ENCODE results near the gene LRFN5.
"Not testable (repeated sequence)": the region's sequence is repeated elsewhere in the genome, so short reads cannot be mapped to it uniquely, and the experiment has no call there.

Gene LRFN5

DNA sequence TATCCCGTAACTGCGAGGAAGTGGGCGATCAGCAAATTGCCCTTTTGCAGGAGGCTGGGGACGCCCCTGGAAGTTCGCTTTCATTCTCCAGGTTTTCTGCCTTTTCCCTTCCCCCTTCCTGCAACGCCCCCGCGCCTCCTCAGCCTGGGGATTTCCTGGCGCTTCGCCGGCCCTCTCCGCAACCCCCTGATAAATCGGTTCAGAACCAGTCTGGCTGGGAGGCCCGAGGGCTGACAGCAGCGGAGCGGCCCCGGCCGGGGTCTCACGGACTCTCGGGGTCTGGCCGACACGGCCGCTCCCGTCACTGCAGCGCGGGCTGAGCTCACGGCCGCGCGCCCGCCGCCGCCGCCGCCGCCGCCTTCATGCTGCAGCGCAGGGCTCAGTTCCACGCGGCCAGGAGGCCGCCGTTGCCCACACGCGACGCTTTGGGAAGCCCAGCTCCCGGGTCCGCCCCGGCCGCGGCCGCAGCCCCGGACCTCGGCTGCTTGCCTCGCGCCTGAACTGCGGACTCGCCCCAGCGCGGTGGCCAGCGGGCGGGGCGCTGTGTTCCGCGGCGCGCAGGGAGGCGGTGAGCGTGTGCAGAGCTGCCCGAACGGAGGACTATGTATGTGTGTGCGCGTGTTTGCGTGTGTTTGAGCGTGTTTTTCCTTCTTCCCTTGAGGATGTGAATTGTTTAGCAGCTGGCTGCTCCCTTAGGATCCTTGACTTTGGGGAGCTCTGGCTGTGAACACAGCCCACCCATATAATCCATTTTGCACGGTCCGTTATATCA lies at the start of gene LRFN5:
Gene LRFN5 (plus strand): TSS at position 345 of the 772 bp plus-strand sequence.
- no peak for FAIRE-seq

DNA sequence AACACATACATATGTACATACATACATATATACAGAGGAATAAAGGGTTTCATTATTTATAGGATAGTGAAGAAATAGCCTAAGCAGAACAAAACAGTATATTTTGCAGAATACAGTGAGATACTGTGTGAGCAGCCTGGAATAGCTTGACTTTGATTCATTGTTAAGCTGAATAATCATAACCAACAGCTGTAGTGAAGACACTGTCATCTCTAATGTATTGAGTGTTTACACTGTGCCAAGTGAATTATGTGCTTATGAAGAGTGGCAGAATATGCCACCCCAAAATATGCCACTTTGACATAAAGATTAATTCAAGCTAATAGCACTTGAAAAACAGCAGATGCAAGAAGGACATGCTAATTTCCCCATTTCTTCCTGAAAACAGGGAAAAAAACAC lies 48.2 kb upstream of the LRFN5 start:
- FAIRE-seq = no peak

DNA sequence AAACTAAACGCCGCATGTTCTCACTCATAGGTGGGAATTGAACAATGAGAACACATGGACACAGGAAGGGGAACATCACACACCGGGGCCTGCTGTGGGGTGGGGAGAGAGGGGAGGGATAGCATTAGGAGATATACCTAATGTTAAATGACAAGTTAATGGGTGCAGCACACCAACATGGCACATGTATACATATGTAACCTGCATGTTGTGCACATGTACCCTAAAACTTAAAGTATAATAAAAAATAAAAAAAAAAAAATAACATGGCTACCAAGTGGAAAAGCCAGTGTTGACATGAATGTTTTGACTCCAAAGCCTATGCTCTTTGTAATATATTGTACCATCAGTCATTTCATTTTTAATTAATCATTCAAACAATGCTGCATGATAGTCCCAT lies 39.8 kb upstream of the LRFN5 start:
- not testable (repeated sequence) for FAIRE-seq

DNA sequence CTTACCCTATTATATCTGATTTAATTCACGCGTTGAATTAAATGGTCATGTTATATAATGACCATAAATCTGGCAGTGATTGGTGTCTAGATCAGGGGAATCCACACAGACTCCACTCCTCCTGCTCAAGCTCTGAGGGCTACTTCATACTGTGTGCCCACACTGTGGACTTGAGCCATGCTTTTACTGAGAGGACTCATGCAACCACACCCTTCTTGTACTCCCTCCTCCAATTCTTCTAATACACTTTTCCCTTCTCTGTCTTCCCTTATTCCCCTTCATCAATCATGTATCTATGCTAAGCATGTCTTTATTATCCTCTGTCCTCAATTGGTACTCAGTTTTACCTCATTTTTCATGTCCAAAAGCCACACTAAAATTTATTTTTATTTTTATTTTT lies 37.7 kb upstream of the LRFN5 start:
- FAIRE-seq = no peak

DNA sequence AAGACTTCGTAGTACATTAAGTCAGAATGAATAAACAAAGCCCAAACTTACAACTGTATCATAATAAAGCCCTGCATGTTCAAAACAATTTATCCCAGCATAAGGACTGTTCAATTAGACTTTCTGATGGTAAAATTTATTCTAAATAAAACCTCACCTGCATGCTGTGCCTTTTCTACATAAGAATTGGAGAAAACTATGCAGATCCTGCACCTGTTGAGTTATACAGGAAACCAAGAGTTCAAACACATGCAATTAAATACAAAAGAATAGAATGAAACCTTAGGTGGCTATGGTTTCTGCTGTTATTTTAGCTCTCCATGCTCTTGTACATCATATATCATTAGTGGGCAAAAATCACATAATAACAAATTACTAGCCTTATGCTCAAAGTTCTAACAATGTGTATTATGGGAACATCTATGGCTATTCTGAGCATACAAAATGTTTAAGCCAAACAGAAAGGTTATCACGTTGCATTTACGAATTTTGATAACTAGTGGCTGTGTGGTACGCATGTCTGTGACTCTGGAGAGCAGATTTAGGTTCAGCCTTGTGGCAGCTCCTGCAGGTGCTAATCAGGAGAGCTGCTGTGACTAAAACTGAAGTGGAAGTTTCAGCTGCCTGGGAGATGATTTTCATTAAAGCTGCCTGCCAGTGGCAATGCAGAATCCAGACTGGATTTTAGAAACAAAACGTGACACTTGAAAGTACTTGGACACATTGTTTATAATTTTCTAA lies 36.1 kb upstream of the LRFN5 start:
- FAIRE-seq = no peak

DNA sequence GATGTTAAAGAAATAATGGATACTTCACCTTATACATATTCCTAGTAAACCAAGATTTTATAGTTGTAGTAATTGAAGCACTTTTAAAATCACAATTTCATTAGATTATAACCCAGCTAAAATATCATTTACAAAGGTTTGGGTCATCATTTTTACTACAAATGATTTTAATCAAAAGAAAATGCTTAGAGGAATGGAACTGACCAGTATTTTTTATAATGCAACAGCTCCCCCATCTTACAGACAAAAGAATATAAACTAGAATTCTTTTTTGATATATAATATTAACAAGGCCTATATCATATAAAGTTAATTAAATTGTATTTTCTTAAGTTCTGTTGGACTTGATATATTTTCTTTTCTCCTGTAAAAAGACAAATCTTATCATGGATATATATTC lies 20.4 kb upstream of the LRFN5 start:
- FAIRE-seq = no peak

DNA sequence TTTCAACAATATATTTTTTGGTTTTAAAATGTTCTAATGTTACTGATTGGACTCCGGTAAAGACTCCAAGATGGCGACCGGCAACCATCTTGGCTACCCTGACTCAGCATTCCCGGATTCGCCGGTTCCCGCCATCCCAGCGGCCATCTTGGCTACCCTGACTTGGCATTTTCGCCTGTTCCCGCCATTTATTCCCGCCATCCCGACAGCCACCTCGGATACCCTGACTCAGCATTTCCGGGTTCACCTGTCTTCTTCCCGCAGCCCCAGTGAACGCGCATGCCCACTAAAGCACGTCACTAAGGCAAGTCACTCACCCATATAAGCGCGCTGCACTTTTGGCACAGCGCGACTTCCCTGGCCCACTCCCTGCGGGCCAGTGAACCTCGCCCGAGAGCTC lies 9.0 kb upstream of the LRFN5 start:
- no peak for FAIRE-seq

DNA sequence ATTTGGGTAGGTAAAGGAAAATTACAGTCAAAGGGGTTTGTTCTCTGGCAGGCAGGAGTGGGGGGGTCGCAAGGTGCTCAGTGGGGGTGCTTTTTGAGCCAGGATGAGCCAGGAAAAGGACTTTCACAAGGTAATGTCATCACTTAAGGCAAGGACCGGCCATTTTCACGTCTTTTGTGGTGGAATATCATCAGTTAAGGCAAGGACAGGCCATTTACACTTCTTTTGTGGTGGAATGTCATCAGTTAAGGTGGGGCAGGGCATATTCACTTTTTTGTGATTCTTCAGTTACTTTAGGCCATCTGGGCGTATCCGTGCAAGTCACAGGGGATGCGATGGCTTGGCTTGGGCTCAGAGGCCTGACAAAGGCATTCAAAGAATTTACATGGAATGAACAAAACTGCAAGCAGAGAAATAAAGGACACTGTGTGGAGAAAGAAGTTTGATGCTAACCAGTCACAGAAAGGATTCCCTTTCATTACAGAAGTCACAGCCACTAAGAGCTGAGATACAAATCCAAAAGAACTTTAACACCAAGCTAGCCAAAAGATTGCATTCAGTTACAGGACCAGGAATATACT lies 6.8 kb upstream of the LRFN5 start:
- not testable (repeated sequence) for FAIRE-seq

DNA sequence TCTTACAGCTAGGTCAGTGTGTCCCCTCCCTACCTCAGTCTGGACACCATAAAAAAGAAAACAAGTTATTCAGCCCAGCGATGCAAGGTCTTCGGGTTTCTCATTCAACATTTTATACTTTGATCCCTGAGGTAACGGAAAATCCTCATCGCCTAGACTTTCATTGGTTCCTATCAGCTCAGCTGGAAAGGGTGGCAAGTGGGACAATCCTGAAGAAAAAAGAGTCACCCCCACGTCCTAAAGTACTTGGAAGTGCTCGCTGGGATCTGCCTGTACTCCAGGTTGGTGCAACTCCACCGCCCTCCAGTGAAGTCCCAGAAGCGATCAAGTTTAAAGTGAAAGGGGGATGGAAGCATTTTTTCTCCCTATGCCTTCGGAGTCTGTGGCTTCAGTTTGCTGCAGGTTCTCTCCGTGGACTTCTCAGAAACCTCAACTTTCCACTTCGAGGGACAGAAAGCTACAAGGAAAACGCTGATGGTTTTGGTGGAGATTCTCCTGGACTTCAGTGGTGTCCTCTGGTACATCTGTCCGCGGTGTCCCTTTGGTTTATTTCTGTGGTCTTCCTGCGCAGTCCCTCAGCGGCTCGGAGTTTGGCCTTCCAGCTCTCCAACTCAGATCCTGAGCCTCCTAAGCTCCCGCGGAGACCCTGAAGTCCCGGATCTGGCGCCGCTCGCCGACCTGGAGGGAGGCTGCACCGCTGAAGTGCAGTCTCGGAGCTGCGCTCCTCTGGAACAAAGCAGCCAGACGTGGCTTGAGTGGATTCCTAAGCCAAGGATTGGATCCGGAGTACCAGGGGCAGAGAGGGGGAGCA lies 1.8 kb upstream of the LRFN5 start:
- no peak for FAIRE-seq

DNA sequence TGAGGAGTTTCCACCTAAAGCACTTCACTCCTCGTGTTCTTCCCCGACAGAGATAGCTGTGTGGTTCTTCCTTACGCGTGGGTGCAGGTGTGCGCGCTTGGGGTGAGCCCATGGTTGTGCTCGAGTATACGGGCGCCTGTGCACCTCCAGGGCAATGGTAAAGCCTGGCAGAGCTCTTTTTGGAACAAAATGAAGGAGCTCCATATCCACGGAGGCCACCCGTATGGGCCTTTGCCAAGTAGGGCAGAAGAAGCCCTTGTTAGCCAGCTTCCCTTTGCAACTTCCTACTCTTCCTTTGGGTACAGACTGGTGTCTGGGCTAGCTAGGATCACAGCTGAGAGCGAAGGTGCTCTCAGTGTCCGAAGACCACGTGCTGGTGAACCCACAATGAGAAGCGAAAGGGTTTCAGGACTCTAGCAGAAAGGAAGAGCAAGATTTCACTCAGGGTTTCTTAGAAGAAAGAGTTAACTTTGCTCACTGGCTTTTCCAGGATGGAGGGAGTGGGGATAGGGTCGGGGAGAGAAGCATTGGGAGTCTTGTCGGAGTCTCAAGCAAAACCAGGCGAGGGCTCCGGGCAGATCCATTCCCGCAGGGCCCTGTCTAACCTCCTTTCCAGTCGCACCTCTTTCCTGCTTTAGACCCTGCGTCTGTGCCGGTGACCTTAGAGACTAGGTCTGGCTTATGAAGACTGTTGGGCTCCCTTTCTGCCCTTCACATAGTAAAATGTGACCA lies 960 bp upstream of the LRFN5 start:
- no peak for FAIRE-seq

DNA sequence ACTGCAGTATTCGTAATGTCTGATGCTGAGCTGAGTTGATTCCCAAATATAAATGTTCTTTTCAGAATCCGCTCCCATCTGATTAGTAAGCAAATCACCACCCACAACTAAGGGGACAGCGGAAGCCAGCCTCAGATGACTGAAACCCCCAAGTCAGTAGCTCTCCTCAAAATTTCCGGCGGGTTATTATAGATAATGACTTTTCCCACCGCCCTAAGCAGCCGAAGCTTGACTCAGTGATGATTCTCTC lies 469 bp upstream of the LRFN5 start:
- FAIRE-seq = no peak

DNA sequence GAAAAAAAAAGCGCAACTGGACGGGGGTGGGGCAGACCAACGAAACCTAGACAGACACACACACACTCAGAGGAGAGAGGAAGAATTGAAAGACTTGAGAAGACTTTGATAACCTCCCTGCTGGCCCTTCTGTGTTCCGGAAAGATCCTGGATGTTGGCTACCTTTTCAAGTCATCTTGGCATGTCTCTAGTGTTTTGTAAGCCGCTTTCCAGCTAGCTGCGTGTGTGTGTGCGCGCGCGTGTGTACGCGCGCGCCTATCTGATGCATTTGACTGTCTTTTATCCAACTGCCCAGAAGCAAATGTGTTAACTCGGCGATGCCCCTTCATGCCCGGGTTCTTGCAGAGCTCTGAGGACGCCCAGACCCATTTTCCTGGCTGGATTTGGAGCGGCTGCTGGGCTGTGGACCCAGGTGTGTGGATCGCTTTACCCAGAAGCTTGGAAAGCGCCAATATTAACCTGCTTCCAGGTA lies 664 bp downstream of the LRFN5 start:
- no peak for FAIRE-seq

DNA sequence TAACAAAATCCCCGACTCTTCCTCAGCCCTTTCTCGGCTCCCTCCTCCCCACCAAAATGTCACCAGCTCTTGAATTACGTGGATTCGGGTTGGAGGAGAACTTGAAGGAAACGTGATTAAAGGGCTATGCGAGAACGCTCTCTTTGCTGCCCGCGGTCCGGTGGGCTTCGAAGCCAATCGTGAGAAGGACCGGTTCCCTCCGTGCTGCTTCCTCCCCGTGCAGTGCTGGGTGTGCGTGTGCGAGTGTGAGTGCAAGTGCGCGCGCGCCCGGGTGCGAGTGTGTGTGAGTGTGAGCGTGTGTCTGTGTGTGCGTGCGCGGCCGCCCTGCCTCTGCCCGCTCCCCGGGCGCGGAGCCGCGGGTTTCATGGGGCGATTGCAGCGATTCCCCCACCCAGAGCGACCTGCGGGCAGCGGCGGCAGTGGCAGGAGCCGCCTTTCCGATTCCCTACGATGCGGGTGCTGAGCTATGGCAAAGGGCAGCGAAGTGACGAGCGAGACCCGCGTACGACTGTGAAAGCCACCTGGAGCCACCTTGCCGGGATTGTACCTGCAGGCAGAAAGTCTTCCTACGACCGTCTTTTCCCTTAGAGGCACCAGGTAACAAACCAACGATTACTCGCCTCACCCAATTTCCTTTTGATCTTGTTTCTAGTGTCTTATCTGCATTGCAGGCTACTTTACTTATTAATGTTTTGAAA lies 1.4 kb downstream of the LRFN5 start:
- FAIRE-seq = no peak

DNA sequence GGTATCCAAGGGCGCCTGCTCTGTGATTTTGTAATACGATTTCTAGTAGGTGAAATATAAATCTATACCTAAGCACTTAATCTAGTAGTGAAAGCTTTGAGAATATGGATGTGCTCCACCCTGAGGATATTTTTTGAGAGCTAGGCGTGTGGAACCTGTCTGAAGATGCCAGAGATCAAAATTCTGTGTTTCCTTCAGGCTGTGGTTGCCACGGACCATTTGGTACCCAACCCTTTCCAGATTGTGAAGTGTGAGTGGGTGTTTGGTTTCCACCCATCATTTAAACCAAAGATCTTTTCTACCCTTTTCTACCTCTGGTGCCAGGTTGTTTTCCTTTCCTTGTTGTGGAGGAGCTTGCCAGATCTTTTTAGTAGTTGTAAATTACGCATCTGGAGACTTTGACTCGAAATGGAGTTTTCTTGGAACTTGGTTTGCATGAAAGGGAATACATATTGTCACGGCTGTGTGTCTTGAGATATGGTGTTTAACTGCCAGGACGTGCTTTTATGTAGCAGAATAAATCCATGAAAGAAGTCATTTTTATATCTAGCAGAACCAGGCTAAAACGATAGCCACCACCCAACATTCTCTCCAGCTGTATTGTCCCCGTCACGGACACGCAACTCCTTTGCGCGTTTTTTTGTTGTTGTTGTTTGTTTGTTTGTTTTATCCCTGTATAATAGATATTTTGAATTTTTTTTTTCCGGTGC lies 2.2 kb downstream of the LRFN5 start:
- FAIRE-seq = no peak

DNA sequence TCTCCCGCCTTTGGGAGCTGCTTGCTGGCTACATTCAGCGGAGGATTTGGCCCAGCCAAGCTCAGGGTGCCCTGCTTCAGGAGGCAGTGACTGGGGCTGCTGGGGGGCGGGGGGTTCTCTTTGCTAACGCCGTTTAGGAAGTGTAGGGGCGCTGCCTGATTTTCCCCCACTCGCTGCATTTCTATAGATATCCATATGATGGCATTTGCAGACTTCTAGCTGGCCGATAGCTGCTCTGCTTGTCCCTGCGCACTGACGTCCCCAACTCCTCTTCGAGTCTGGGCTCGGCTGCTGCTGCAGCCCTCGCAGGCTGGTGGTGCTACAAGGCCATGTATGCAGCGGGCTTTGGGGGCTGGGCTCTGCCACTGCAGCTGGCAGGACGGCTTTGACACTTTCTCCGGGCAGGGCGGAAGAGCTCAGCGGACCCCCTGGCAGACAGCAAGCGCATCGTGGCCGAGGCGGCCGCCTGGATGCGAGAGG lies 3.1 kb downstream of the LRFN5 start:
- no peak for FAIRE-seq

DNA sequence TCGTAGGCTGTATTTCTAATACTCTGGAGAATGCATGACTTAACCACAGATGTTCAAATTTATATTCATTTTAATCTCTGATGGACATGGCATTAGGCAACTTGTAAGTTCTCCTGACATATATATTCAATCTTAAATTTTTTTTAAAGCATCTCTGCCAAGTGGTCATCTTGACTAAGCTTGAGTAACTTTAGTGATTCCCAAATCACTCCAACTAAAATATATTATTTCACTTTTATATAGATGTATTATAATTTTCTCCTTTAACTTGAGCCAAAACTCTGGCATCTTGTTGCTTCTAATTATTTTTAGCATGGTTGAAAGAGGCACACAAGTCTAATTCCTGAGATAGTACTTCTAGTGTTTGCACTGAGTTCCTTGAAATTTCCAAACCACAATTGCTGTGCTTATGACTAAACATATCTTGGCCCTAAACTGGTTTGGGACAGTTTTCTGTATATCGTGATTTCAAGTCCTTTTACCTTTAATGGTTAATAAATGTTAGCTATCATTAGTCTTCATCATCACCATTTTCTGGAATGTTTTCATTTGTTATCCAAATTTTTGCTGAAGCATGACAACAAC lies 8.4 kb downstream of the LRFN5 start:
- FAIRE-seq = no peak

DNA sequence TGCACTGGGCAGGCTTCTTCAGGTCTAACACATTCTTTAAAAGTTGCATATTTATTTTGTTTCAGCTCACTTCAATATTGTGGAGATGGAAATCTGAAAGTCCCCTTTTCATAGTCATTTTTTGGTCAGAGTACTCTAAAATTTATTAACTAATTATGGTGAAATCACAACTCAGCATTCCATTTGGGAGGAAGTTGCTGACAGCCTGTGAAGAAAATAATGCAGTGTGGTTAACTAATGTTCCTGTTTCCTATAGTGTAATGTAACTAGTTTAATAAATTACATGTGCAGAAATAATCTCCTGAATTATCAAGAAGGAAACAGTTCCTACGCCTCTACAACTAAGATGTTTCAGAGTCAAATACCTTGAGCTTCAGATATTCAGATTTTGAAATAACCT lies 17.1 kb downstream of the LRFN5 start:
- FAIRE-seq = no peak

DNA sequence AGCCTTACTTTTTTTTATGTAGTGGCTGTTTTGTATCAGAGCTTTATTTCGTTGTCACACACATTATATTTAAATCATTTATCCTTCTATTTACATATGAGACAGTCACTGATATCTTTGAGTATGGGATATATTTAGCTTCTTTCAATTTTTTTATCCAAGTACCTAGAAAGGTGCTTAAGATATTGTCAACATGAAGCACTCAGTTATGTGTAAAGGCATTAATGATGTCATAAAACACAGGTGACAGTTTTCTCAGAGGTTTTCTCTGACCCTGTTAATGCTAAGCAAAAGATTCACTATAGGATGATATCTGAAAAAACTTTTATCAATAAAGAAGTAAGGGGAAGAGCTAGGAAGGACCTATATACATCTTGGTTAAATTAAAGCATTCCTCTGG lies 23.2 kb downstream of the LRFN5 start:
- no peak for FAIRE-seq

DNA sequence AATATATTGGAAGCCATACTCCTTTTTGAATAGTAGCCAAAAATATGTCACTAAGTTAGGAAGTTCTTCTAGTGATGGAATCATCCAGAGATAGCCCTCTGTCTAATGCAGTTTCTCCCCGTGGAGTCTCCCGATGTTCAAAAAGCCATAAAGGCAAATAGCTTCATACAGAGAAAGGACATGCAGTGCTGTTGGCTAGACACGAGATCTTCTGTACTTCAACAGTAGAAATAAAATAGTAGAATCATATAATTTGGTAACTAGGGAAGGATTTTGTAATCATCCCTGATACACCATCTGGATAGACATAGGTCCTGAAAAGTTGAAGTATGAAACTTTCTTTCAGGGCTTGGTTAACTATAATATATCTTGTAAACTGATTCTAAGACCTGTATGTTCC lies 27.6 kb downstream of the LRFN5 start:
- no peak for FAIRE-seq

DNA sequence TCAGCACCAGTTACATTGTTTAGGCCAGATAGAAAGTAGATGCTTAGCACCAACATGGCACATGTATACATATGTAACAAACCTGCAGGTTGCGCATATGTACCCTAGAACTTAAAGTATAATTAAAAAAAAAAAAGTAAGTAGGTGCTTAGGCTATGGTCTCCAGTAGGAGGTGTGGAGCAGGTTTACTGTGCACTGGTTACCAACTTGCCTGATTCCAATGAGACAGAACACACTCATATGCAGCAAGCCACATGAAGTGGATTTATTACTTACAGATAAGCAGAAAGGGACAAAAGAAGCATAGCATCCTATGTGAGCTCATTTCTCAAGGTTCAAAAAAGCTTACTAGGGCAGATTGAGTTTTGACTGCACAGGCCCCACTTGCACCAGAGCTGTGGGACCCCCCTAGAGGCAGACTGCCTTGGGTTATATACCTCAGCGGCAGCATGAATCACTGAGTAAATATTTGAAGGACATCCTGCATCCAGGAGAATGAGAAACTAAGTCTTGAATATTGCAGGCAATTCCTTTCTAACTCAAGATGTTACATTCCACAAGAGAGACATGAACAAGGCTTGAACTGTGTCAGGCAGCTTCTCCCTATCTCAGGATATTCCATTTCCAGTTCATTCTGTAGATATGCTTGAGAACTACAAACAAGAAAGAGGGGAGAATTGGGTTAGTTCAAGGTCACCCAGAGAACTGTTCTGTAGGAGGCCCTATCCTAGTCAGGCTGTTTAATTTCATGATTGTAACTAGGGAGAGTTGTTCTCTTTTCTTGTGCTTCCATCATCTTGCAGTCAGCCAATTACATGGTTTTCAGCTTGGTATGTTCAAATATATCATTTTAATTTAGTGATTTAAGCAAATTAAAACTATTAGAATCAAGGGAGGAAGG lies 30.1 kb downstream of the LRFN5 start:
- FAIRE-seq = no peak

Data from TTC549 (cell line).